HepG2 (cell line): Measurements from ENCODE around the gene USP10. TPM values are rescaled to one million over a fixed set of nuclear protein-coding genes. Genes with fewer than 3 reads are reported as not detected.

Experiments used
- GLI4 ChIP-seq: sonication (generic); formaldehyde crosslinking; IDR thresholded peaks from 2 replicates; pipeline ENCODE4 v1.5.1; 2020; ENCODE audit warnings: missing genetic modification reagents, mild to moderate bottlenecking, moderate library complexity, borderline replicate concordance
- HES4 ChIP-seq: sonication (generic); formaldehyde crosslinking; IDR thresholded peaks from 2 replicates; pipeline ENCODE4 v1.9.0; 2021; ENCODE audit warnings: mild to moderate bottlenecking, missing genetic modification reagents, borderline replicate concordance
- KDM4B ChIP-seq: sonication (generic); formaldehyde crosslinking; IDR thresholded peaks from 2 replicates; pipeline ENCODE4 v1.4.0; 2020; ENCODE audit warnings: missing genetic modification reagents
- KIAA2018 ChIP-seq: sonication (generic); formaldehyde crosslinking; IDR thresholded peaks from 2 replicates; pipeline ENCODE4 v1.5.0; 2020; ENCODE audit warnings: mild to moderate bottlenecking, missing genetic modification reagents, borderline replicate concordance
- POGK ChIP-seq: sonication (generic); formaldehyde crosslinking; conservative IDR thresholded peaks from 2 replicates; pipeline ENCODE4 v1.8.0; 2022; ENCODE audit warnings: mild to moderate bottlenecking, moderate library complexity, missing genetic modification reagents
- RFX1 ChIP-seq: fragments of 450-650 bp; IDR thresholded peaks from 2 replicates; pipeline ENCODE4 v1.6.1; 2017
- SMARCC2 ChIP-seq: fragments of 450-650 bp; IDR thresholded peaks from 2 replicates; pipeline ENCODE4 v1.6.1; 2017; ENCODE audit warnings: antibody characterized with exemption, mild to moderate bottlenecking
- ZNF510 ChIP-seq: sonication (generic); formaldehyde crosslinking; IDR thresholded peaks from 2 replicates; pipeline ENCODE4 v1.4.0; 2020; ENCODE audit warnings: low read depth, mild to moderate bottlenecking, missing genetic modification reagents
- polyA plus RNA-seq, 8 experiments: library from polyadenylated mRNA; depleted of rRNA in 3 of 8; stranded (reverse) in 7 of 8; unstranded in 1 of 8; fragments of >200 nt; fragmentation: Illumina TruSeq in 4 of 8; extraction: Trizol in 4 of 8; gene quantifications; 2 replicates each; pipeline versions ENCODE4 v1.2.1 to v1.2.3, GENCODE V29; 2011 to 2016; ENCODE audit warnings: low read depth in 4 of 8, missing spikeins in 1 of 8, mixed read lengths in 1 of 8; ENCODE audit not compliant: insufficient read depth in 1 of 8
- total RNA-seq, 5 experiments: library from RNA; depleted of rRNA; stranded (reverse); fragments of >200 nt; fragmentation: Illumina TruSeq; extraction: Trizol; gene quantifications; 2 replicates each; pipeline ENCODE4 v1.2.3, GENCODE V29; 2016; ENCODE audit warnings: low read depth in 1 of 5
- TF ChIP-seq, protein P1 (sequence below): sonication (generic); formaldehyde crosslinking; IDR thresholded peaks from 2 replicates; pipeline ENCODE4 v1.8.1; 2023; ENCODE audit warnings: mild to moderate bottlenecking, missing genetic modification reagents
- TF ChIP-seq, protein P2 (sequence below): sonication (generic); formaldehyde crosslinking; IDR thresholded peaks from 2 replicates; pipeline ENCODE4 v1.4.0; 2020; ENCODE audit warnings: missing genetic modification reagents
- TF ChIP-seq, protein P3 (sequence below): sonication (generic); formaldehyde crosslinking; IDR thresholded peaks from 2 replicates; pipeline ENCODE4 v1.4.0; 2020; ENCODE audit warnings: missing genetic modification reagents, low read depth, mild to moderate bottlenecking, borderline replicate concordance

USP10 gene
- total and polyA plus RNA-seq, 2 of the 13 experiments (the other 11 are each of a cell fraction or from before 2014, with no cell fraction given), result 79.1 to 122 TPM

- TF ChIP-seq, protein P1, sequence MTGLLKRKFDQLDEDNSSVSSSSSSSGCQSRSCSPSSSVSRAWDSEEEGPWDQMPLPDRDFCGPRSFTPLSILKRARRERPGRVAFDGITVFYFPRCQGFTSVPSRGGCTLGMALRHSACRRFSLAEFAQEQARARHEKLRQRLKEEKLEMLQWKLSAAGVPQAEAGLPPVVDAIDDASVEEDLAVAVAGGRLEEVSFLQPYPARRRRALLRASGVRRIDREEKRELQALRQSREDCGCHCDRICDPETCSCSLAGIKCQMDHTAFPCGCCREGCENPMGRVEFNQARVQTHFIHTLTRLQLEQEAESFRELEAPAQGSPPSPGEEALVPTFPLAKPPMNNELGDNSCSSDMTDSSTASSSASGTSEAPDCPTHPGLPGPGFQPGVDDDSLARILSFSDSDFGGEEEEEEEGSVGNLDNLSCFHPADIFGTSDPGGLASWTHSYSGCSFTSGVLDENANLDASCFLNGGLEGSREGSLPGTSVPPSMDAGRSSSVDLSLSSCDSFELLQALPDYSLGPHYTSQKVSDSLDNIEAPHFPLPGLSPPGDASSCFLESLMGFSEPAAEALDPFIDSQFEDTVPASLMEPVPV, result peak; percentile 64; the same call in 1 of the 2 replicates
- TF ChIP-seq KDM4B (no peak), HES4 (CRISPR knock-in tag) (peak; percentile 25; the same call in 1 of the 2 replicates), GLI4 (no peak), POGK (CRISPR knock-in tag) (peak; percentile 43; the same call in 1 of the 2 replicates), ZNF510 (no peak), KIAA2018 (CRISPR knock-in tag) (no peak), SMARCC2 (no peak), RFX1 (no peak)
- TF ChIP-seq, protein P2, sequence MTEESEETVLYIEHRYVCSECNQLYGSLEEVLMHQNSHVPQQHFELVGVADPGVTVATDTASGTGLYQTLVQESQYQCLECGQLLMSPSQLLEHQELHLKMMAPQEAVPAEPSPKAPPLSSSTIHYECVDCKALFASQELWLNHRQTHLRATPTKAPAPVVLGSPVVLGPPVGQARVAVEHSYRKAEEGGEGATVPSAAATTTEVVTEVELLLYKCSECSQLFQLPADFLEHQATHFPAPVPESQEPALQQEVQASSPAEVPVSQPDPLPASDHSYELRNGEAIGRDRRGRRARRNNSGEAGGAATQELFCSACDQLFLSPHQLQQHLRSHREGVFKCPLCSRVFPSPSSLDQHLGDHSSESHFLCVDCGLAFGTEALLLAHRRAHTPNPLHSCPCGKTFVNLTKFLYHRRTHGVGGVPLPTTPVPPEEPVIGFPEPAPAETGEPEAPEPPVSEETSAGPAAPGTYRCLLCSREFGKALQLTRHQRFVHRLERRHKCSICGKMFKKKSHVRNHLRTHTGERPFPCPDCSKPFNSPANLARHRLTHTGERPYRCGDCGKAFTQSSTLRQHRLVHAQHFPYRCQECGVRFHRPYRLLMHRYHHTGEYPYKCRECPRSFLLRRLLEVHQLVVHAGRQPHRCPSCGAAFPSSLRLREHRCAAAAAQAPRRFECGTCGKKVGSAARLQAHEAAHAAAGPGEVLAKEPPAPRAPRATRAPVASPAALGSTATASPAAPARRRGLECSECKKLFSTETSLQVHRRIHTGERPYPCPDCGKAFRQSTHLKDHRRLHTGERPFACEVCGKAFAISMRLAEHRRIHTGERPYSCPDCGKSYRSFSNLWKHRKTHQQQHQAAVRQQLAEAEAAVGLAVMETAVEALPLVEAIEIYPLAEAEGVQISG (CRISPR knock-in tag), result peak; percentile 38; the same call in 1 of the 2 replicates
- TF ChIP-seq, protein P3, sequence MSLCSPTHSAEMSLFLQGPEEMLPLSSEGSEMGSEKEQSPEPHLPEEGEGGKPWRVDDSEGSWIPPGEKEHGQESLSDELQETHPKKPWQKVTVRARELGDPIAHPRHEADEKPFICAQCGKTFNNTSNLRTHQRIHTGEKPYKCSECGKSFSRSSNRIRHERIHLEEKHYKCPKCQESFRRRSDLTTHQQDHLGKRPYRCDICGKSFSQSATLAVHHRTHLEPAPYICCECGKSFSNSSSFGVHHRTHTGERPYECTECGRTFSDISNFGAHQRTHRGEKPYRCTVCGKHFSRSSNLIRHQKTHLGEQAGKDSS, result 0 out of 2 replicates have a peak, but pooled peaks have one; percentile 22
Observed at GRCh38 chr16:84819644-84820304, 120.0 kb downstream of the USP10 start, which contains the start of gene CRISPLD2 (continued).
